ENCODE data around the gene ICAM2.

DNA sequence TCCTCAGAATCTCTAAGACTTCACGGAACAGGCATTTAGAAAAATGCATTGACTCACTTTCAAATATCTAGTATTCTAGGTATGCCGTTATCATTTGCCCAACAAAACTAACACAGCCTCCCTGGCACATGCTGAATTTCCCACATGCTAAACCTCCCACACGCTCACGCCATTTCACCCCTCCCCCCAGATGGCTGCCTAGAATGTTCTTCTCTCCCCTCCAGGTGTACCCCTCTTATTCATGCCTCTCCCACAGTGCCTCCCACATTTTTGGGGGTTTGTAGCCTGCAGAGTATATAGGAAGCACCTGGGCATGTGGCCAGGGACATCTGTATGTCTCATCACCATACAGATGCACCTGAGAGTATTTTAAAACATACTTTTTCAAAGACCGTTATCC, 38.2 kb upstream of the ICAM2 start:
- TF ChIP-seq POLR2A (IDR thresholded peaks at IDR 0.05; ENCODE audit: low read depth) (no peak), EP300 (IDR thresholded peaks at IDR 0.05) (no peak)
- TF ChIP-seq, protein P1, sequence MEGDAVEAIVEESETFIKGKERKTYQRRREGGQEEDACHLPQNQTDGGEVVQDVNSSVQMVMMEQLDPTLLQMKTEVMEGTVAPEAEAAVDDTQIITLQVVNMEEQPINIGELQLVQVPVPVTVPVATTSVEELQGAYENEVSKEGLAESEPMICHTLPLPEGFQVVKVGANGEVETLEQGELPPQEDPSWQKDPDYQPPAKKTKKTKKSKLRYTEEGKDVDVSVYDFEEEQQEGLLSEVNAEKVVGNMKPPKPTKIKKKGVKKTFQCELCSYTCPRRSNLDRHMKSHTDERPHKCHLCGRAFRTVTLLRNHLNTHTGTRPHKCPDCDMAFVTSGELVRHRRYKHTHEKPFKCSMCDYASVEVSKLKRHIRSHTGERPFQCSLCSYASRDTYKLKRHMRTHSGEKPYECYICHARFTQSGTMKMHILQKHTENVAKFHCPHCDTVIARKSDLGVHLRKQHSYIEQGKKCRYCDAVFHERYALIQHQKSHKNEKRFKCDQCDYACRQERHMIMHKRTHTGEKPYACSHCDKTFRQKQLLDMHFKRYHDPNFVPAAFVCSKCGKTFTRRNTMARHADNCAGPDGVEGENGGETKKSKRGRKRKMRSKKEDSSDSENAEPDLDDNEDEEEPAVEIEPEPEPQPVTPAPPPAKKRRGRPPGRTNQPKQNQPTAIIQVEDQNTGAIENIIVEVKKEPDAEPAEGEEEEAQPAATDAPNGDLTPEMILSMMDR (IDR thresholded peaks at IDR 0.05), result no peak

Data from esophagus muscularis mucosa (tissue), 4 donors.